Kidney (tissue), 14 donors: Measurements from ENCODE around the gene SOX1. TPM values are rescaled to one million over a fixed set of nuclear protein-coding genes. Genes with fewer than 3 reads are reported as not detected.

ENCODE experiments used
- DNase-seq, 5 donors: peaks; one replicate each; pipeline ENCODE4 v3.0.0-alpha.2; 2013 to 2020
- FAIRE-seq: peaks from 2 replicates; lab custom pipeline; 2012; peaks lifted over from hg19 to GRCh38; lab: Jason Lieb, UNC
- H3K27ac ChIP-seq, 2 donors: one replicate each; pipeline ENCODE4 v1.7.0; 2013; ENCODE audit warnings: low read depth in 2 of 2, low read length in 2 of 2, inconsistent platforms in 1 of 2
- H3K27me3 ChIP-seq: one replicate; pipeline ENCODE4 v1.7.1; 2013; ENCODE audit warnings: low read length, inconsistent platforms; ENCODE audit not compliant: control insufficient read depth, insufficient read depth
- H3K36me3 ChIP-seq, 3 donors: one replicate each; pipeline versions ENCODE4 v1.7.0 to v1.7.1; 2013; ENCODE audit warnings: low read length in 3 of 3, control low read depth in 1 of 3, inconsistent platforms in 1 of 3; ENCODE audit not compliant: insufficient read depth in 3 of 3, control insufficient read depth in 2 of 3
- H3K4me1 ChIP-seq, 3 donors: one replicate each; pipeline versions ENCODE4 v1.7.0 to v1.7.1; 2013; ENCODE audit warnings: low read length in 3 of 3, inconsistent platforms in 1 of 3, low read depth in 1 of 3; ENCODE audit not compliant: control insufficient read depth in 2 of 3, insufficient read depth in 2 of 3
- H3K4me3 ChIP-seq, 3 donors: one replicate each; pipeline versions ENCODE4 v1.7.0 to v1.8.1; 2013; ENCODE audit warnings: low read length in 3 of 3, control low read depth in 1 of 3, inconsistent platforms in 1 of 3
- H3K9ac ChIP-seq, 3 donors: one replicate each; pipeline versions ENCODE4 v1.7.0 to v1.7.1; 2013; ENCODE audit warnings: low read length in 3 of 3, control low read depth in 1 of 3, inconsistent platforms in 1 of 3
- H3K9me3 ChIP-seq, 3 donors: one replicate each; pipeline versions ENCODE4 v1.7.0 to v1.7.1; 2013; ENCODE audit warnings: low read length in 3 of 3, control low read depth in 1 of 3, inconsistent platforms in 1 of 3; ENCODE audit not compliant: control insufficient read depth in 2 of 3, insufficient read depth in 1 of 3
- CTCF ChIP-seq: IDR thresholded peaks from 3 replicates; pipeline ENCODE4 v1.5.1; 2012; ENCODE audit warnings: mild to moderate bottlenecking, moderate library complexity, borderline replicate concordance; ENCODE audit not compliant: insufficient read depth; ENCODE audit errors: extremely low read depth
- intact Hi-C: fragments of 100-400 bp; cut with DNase I; formaldehyde crosslinking; loops from one replicate; pipeline ENCODE4 v1.11.1; 2022
- polyA plus RNA-seq: library from polyadenylated mRNA; stranded (reverse); fragments of 350-450 nt; fragmentation: Illumina TruSeq; extraction: RNeasy Lipid Tissue Mini Kit (QIAGEN cat#74804); gene quantifications from one replicate; pipeline ENCODE4 v1.2.3, GENCODE V29; 2014; ENCODE audit warnings: low read depth, low replicate concordance; ENCODE audit not compliant: insufficient read depth
- total RNA-seq: library from RNA; stranded (reverse); fragmentation: NEBNext Ultra II Directional; extraction: Animal tissue kit (Norgen Biotek cat#: 25700); gene quantifications from one replicate; pipeline ENCODE4 v1.2.1, GENCODE V29; 2021
- donor health status: control.
- donor health status: control.
- donor health status: control.
- donor health status: control.
- donor health status: control.
- donor health status: DM: yes; HTN: yes; CAD: no.
- donor health status: Normal renal cell carcinoma (clear cell type).

Gene SOX1
- total and polyA plus RNA-seq, 2 donors from 2014 or later: not detected

- no peak for FAIRE-seq
- TF ChIP-seq CTCF: no peak
- H3K27me3 ChIP-seq: peaks cover 48% of the 10 kb centered on the region
Measured at GRCh38 chr13:112078879-112079531, 12.1 kb downstream of the SOX1 start.

GRCh38 chr13:112079696-112080095, 12.7 kb downstream of the SOX1 start:
- H3K9ac ChIP-seq: no peak overlapping the region
- no peak overlapping the region for H3K4me3 ChIP-seq
- intact Hi-C loops: no loop called here
- peaks cover 41% of the 10 kb centered on the region for H3K27me3 ChIP-seq
- no peak overlapping the region for H3K27ac ChIP-seq
- H3K9me3 ChIP-seq: peaks cover 0 to 8% (median 5%) of the 10 kb centered on the region in 3 donors
- H3K36me3 ChIP-seq: peaks cover 0 to 4% (median 0%) of the 10 kb centered on the region in 3 donors
- peaks cover 0 to 4% (median 0%) of the 10 kb centered on the region in 3 donors for H3K4me1 ChIP-seq
- FAIRE-seq (no peak), DNase-seq (no peak)
- no peak for TF ChIP-seq CTCF

More at GRCh38 chr13:112078879-112079531, 12.1 kb downstream of the SOX1 start:
- Histone ChIP-seq H3K4me3 (no peak overlapping the region), H3K9me3 (peaks cover 0 to 5% (median under 1%) of the 10 kb centered on the region in 3 donors), H3K27ac (no peak overlapping the region), H3K4me1 (peaks cover 0 to 4% (median 0%) of the 10 kb centered on the region in 3 donors), H3K36me3 (peaks cover 0 to 4% (median 0%) of the 10 kb centered on the region in 3 donors), H3K9ac (no peak overlapping the region)
- intact Hi-C loops: no loop called here
- no peak for DNase-seq

DNA sequence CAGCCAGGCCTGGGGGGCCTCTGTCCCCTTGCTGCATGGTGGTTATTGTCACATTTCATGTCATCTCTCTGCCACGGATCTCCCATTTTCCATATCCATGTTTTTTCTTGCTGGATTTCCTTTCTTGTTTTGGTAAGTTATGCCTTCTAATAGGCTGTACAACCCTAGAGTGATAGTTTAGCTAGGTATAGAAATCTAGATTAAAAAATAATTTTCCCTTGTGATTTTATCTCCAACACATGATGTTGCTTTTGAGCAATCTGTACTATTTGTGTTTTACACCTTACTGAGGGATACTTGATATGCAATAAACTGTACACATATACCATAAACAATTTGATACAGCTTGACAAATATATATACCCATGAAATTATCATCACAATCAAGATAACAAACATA, 17.0 kb downstream of the SOX1 start:
- Histone ChIP-seq H3K4me1 (no peaks in the 10 kb centered on the region), H3K27me3 (peaks cover 8% of the 10 kb centered on the region), H3K9me3 (peaks cover 0 to 14% (median 0%) of the 10 kb centered on the region in 3 donors), H3K36me3 (no peaks in the 10 kb centered on the region), H3K9ac (no peak overlapping the region), H3K4me3 (no peak overlapping the region), H3K27ac (no peak overlapping the region)
- FAIRE-seq (no peak), DNase-seq (no peak)
- intact Hi-C loops: no loop called here
- TF ChIP-seq CTCF: no peak
